GM19455 (cell line): Measurements from ENCODE around the gene VAMP8.
"Not testable (repeated sequence)": the region's sequence is repeated elsewhere in the genome, so short reads cannot be mapped to it uniquely, and the experiment has no call there.

ENCODE experiments used
- ATAC-seq: cut with Tn5 transposase; IDR thresholded peaks from one replicate; pipeline ENCODE4 v1.9.1; 2021; ENCODE audit not compliant: unreplicated experiment

The VAMP8 gene

GRCh38 chr2:85577386-85578242, at the start of gene VAMP8:
VAMP8 (plus strand) TSS chr2:85577586; CDS start chr2:85577647, 61 bp downstream.
- peak; percentile 54 for ATAC-seq

GRCh38 chr2:85527787-85528186, 49.6 kb upstream of the VAMP8 start:
- ATAC-seq = no peak

- no peak for ATAC-seq
These were observed 49.0 kb upstream of the VAMP8 start for GRCh38 chr2:85528355-85528754.

- no peak for ATAC-seq
These were observed 47.6 kb upstream of the VAMP8 start for GRCh38 chr2:85529809-85530208.

GRCh38 chr2:85531589-85531988, 45.8 kb upstream of the VAMP8 start:
- no peak for ATAC-seq

GRCh38 chr2:85534099-85534498, 43.3 kb upstream of the VAMP8 start:
- no peak for ATAC-seq

- no peak for ATAC-seq
These were observed 42.5 kb upstream of the VAMP8 start for GRCh38 chr2:85534881-85535280.

GRCh38 chr2:85536479-85536878, 40.9 kb upstream of the VAMP8 start:
- no peak for ATAC-seq

GRCh38 chr2:85537600-85538506, 39.5 kb upstream of the VAMP8 start:
- no peak for ATAC-seq

GRCh38 chr2:85538507-85539360, 38.7 kb upstream of the VAMP8 start, which contains the start of gene MAT2A:
MAT2A (plus strand) TSS chr2:85539168; CDS start chr2:85539288, 120 bp downstream.
- ATAC-seq = peak; percentile 73

GRCh38 chr2:85539361-85540132, 37.8 kb upstream of the VAMP8 start:
- peak; percentile 24 for ATAC-seq

GRCh38 chr2:85540133-85540648, 37.2 kb upstream of the VAMP8 start:
- ATAC-seq = no peak

- no peak for ATAC-seq
These were observed 36.1 kb upstream of the VAMP8 start for GRCh38 chr2:85541262-85541661.

GRCh38 chr2:85541753-85542457, 35.5 kb upstream of the VAMP8 start:
- ATAC-seq = no peak

GRCh38 chr2:85542777-85543176, 34.6 kb upstream of the VAMP8 start:
- ATAC-seq = no peak

- not testable (repeated sequence) for ATAC-seq
These were observed 33.1 kb upstream of the VAMP8 start for GRCh38 chr2:85544254-85544691.

GRCh38 chr2:85544915-85545779, 32.2 kb upstream of the VAMP8 start:
- not testable (repeated sequence) for ATAC-seq

- no peak for ATAC-seq
These were observed 31.6 kb upstream of the VAMP8 start for GRCh38 chr2:85545780-85546240.
